ENCODE results near the gene NPC1L1.

The NPC1L1 gene

GRCh38 chr7:44471850-44472249 is 69.3 kb downstream of the NPC1L1 start:
- DNase-seq (ENCODE audit: low read depth) = no peak

- no peak for DNase-seq (ENCODE audit: low read depth)
Measured at GRCh38 chr7:44471436-44471835, 69.7 kb downstream of the NPC1L1 start.

- DNase-seq (ENCODE audit: low read depth) = no peak
Measured at GRCh38 chr7:44470628-44471245, 70.4 kb downstream of the NPC1L1 start.

DNA sequence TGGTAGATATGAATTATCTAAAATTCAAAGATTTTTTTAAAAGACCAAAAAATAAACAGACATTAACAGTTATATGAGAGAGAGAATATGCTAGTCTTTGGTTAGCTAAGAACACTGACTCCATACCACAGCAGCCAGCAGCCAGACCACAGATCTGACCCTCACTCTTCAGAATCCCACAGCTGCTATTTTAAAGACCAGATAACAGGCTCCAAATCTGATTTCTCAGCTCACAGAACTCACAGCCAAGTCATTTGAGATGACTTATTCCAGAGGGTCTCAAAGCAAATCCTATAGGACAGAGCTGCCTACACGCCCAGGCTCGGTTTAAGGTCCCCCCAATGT is 71.0 kb downstream of the NPC1L1 start:
- no peak for DNase-seq (ENCODE audit: low read depth)

DNA sequence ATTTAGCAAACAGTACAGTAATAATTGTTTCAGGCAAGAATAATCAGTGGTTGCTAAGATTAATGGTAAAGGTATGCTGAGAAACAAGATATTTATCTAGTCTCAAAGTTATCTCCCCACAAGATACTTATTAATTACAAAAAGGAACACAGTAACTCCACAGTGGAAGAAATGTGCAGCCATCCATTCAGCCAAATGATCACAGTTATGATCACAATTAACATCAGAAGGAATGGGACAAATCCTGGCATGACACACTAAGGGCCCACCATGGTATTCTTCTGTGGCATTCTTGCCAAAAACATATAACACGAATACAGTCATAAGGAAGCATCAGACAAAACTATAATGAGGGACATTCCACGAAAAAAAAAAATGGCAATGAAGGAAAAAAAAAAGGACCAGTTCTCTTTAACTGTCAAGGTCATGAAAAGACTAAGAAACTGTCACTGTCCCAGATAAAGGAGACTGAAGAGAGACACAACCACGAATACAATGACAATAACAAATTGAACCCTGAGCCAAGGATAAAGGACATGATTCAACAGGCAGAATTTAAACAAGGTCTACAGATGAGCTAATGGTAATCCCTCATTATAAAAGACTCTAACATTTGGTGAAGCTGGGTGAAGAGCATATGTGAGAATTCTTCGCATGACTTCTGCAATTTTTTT is 71.5 kb downstream of the NPC1L1 start:
- no peak for DNase-seq (ENCODE audit: low read depth)

DNA sequence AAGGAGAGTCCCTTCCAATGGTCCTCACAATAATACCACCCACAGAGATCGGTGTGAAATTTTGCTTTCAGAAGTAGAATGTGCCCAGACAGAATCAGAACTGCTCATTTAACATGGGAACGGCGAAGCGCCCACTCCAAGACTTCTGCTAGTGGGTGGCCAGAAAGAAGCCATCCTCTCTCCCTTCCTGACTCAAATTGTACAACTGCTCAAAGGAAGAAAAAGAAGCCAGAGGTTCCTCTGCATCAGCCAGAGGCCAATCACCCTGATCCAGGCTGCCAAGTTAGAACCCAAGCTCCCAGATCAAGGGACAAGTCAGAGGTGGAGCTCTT is 73.9 kb downstream of the NPC1L1 start:
- DNase-seq (ENCODE audit: low read depth) = no peak

- no peak for DNase-seq (ENCODE audit: low read depth)
Measured at GRCh38 chr7:44466300-44467216, 74.6 kb downstream of the NPC1L1 start.

- DNase-seq (ENCODE audit: low read depth) = no peak
Measured at GRCh38 chr7:44465490-44465889, 75.6 kb downstream of the NPC1L1 start.

- no peak for DNase-seq (ENCODE audit: low read depth)
Measured at GRCh38 chr7:44463169-44463808, 77.8 kb downstream of the NPC1L1 start.
